Measurements from ENCODE around the gene CALML6.
"Not testable (repeated sequence)": the region's sequence is repeated elsewhere in the genome, so short reads cannot be mapped to it uniquely, and the experiment has no call there.

The CALML6 gene, protein sequence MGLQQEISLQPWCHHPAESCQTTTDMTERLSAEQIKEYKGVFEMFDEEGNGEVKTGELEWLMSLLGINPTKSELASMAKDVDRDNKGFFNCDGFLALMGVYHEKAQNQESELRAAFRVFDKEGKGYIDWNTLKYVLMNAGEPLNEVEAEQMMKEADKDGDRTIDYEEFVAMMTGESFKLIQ

DNA sequence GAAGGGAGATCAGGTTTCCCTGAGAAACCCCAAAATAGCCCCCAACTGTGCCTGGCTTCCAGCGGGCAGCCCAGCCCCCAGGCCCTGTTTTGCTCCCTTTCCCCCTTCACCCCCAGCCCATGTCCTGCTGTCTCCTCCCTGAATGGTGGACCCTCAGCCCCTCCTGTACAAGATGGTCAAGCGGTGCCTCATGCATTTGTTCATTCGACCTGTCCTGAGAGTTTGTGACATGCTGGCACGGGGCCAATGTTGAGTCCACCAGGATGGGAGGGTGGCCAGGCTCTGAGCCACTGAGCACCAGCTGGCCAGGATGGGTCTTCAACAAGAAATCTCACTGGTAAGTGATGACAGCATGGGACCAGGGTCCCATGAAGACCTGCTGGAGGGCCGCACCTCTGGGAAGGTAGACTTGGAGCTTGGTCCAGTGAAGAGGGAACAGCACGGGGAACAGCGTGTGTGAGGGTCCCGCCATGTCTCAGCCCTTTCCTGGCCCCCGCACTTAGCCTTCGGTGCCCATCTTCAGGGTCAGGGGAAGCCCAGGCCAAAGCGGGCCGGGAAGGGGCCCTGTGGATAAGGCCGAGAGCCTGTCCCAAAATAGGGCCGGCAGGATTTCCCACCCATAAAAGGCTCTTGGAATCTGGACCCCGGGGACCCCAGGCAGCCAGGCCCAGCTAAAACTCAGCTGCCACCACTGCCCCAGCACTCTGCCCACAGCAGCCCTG, at the start of gene CALML6:
Gene CALML6 (plus strand): TSS at position 290 of the 722 bp plus-strand sequence. CDS start 21 bp downstream, at position 311.
- no peak for DNase-seq

DNA sequence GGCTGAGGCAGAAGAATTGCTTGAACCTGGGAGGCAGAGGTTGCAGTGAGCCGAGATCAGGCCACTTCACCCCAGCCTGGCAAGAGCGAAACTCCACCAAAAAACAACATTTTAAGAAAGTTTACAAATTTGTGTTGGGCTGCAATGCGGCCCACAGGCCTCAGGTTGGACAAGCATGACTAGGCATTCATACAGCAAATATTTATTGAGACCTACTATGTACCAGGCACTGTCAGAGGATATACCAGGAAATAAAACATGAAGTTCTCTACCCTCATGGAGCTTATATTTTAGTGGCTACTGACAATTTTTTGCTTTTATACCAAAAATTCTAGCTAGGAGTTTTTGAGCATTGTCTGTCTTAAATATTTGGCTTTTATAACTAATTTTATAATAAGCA, 47.9 kb upstream of the CALML6 start:
- no peak for DNase-seq

DNA sequence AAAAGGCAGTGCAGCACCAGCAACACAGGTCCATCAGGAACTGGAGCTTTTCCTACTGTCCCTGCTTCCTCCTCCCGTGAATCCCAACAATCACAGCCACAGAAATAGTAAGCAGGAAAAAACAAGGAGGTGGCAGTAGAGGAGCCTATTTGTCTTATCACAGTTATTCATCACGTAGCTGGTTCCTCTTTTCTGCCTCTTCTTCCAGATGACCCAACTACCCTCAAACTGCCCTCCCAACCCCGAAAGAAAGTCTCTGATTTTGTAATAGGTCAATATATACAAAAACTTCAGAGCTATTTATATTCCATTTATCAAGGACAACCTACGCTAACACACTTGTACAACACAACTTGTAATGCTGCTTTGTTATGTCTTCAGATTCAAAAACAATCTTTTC, 45.6 kb upstream of the CALML6 start:
- DNase-seq = peak; percentile 67

DNA sequence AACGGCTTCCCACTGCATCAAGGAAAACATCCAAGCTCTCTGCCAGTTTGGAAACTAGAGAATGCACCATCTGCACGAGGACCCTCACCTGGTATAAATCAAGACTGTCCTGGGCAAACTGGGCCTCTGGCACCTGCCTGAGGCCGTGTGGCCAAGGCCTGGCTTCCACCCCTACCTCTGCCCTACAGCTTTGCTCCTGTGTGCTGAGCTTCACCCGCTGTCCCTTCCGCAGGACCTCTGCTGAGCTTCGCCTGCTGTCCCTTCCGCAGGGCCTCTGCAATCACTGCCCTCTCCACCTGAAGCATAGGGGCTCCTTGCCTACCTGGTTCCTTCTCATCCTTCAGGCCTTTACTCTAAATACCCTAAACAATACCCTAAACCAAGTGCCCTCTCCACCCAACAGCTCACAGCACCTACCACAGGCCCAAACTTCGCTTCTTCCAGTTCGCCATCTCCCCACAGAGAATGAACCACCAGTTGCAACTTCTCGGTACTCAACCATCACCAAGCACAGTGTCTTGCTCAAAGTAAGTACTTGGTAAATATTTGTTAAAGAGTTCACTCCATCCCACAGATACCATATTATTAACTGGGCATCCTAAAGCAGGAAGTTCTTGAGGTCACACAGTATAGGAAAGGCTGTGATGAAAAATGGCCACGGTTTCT, 42.6 kb upstream of the CALML6 start:
- DNase-seq = no peak

DNA sequence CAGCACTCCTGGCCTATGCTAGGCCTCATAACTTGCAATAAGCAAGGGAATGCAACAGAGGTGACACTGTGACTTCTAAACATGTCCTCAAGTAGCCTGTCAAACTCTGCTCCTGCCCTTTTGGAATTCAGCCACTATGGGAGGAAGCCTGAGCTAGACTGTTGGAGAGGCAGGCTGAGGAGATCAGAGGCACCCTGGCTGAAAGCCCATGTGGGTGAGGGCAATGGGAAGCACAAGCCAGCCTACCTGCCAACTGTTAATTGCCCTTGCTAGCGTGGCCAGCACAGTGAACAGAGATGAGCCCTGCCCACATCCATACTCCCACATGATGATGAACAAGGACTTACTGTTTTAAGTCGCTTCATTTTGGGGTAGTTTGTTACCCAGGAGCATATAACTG, 41.9 kb upstream of the CALML6 start:
- DNase-seq = no peak

DNA sequence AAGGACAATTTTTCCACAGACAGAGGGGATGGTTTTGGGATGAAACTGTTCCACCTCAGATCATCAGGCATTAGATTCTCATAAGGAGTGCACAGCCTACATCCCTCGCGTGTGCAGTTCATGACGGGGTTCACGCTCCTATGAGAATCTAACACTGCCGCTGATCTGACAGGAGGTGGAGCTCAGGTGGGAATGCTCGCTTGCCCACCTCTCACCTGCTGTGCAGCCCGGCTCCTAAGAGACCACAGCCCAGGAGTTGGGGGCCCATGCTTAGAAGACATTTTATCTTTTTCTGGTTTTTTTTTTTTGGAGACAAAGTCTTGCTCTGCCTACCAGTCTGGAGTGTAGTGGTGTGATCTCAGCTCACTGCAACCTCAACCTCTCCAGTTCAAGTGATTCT, 40.2 kb upstream of the CALML6 start:
- DNase-seq = no peak

DNA sequence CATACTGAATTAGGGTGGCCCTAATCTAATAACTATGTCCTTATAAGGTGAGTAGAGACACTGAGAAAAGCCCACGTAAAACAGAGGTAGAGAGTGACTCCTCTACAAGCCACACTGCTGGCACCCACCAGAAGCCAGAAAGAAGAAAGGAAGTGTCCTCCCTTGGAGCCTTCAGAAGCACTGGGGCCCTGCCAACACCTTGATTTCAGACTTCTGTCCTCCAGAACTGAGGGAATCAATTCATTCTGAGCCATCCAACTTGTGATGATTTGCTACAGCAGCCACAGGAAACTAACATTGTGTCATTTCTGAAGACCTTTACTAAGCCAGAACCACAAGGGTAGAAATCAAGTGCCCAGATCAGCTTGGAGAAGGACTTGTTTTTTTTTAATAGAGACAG, 39.1 kb upstream of the CALML6 start:
- DNase-seq = no peak

DNA sequence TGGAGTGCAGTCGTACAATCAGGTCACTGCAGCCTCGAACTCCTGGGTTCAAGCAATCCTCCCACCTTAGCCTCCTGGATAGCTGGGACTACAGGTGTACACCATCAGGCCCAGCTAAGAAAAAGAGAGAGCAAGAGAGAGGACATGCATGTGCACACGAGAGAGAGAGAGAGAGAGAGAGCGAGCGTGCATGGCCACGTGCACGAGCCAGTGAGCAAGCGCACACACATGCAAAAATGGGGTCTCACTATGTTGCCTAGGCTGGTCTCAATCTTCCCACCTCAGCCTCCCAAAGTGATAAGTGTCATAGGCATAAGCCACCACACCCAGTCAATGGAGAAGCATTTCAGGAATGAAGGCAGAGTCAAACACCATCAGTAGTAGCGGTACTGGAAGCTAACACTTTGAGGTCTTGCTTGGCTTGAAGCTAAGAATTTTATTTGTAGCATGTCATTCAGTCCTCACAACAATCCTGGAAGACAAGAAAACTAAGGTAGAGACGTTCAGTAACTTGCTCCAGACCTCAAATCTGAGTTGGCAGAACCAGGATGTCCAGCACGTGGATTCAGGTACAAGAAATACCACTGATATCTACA, 38.6 kb upstream of the CALML6 start:
- DNase-seq = no peak

DNA sequence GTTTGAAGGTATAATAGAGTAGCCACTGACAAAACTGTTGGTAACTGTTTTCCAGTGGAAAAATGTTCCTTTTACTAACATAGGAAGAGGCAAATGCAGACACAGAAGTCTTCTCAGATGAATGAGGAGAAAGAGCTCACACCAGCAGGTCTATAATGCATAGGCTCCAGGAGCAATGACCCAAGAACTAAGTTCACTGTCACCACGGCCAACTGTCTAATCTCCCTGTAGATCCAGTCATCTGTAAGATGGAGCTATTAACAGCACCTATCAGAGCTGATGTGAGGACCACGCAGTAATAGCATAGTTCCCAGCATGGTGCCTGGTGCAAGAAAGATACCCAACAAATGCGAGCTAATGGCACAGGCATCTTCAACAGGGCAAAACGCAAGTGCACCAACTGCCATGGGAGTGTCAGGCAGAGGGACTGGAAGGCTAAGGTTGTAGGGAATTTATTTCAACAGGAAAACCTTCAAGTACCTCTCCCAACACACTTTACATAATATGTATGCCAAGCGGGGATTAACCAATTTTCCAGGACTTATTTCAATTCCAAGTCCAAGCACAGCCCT, 37.1 kb upstream of the CALML6 start:
- DNase-seq = no peak

DNA sequence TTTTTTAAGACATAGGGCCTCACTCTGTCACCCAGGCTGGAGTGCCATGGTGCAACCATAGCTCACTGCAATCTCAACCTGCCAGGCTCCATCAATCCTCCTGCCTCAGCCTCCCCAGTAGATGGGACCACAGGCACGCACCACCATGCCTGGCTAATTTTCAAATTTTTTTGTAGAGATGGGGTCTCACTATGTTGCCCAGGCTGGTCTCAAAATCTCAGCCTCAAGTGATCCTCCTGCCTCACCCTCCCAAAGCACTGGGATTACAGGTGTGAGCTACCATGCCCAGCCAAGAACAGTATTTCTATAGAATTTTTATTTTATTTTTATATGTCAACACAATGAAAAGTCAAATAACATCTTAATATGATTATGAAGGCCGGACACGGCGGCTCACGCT, 35.1 kb upstream of the CALML6 start:
- DNase-seq = no peak

DNA sequence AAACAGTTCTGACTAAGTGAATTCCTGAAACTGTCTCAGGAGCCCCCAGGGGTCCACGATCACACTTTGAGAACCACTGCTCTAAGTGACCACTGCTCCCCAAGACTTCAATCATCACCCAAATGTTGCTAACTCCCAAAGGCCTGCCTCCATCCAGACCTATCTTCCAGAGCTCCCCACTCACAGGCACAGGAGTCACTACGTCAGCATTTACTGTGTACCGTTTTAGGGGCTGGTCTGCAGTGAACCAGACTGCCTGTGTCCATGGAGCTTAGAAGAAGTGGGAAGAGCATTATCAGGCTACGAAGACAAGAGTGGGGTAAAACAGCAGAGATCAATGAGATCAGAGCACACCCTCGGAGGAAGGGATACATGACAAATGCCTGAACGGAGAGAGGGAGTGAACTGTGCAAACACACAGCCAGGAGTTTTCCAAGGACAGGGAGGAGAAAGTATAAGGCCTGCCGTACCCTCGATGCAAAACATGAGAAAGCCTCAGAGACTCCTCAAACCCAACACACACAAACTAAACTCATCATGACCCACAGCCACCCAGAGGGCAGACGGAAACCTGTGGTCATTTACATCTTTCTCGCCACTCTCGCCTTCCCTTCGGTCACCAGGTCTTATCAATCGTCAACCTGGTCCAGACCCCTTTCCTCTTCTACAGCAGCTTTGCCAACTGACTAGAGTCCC, 34.3 kb upstream of the CALML6 start:
- no peak for DNase-seq

DNA sequence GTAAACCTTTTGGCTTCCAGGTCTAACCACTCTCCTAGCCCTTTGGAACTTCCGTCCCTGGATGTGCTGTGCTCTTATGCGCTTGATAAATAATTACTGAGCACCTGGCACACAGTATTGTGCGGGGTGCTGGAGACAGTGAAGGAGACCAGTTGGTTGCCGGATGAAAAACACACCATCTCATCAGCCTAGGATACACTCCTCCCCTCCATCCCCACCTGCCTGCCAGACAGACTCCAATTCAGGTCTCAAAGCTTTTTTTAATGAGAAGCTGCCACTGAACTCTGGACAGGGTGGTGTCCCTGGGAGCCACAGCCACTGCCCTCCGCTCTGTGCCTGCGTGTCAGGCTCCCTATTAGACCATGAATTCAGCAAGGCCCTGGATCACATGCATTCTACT, 33.3 kb upstream of the CALML6 start:
- no peak for DNase-seq

DNA sequence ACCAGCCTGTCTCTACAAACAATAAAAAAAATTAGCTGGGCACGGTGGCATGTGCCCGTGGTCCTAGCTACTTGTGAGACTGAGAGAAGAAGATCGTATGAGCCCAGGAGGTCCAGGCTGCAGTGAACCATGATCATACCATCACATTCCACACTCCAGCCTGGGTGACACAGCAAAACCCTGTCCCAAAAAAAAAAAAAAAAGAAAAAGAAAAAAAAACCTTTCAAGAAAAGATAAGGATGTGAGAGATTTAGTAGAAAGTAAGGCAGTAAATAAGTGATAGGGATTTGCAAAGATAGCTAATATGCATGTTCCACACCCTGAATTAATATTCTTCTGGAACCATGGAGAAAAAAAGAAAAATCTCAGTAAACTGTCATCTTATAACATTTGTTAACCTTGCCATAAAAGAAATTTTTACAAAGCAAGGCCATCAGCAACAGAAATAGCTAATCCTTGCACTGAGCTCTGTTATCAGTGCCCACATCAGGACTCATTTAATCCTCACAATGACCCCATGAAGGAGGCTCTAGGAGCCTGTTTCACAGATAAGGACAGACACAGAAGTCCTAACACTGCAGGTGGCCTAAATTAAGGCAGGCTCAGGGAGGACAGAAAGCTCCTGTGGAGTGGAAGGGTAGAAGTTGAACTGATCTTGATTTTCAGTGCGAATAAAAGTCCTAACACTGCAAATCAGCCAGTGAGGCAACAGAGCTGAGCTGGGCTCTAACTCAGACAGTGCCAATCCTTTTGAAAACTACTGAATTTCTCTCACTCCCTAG, 31.8 kb upstream of the CALML6 start:
- peak; percentile 68 for DNase-seq

DNA sequence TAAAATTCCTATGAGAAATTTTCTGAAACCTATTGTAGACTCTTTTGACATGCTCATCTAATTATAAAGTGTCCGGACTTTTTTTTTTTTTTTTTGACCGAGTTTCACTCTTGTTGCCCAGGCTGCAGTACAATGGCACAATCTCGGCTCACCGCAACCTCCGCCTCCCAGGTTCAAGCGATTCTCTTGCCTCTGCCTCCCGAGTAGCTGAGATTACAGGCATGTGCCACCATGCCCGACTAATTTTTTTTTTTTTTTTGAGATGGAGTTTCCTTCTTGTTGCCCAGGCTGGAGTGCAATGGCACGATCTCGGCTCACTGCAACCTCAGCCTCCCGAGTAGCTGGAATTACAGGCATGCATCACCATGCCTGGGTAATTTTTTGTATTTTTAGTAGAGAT, 31.2 kb upstream of the CALML6 start:
- DNase-seq = not testable (repeated sequence)

DNA sequence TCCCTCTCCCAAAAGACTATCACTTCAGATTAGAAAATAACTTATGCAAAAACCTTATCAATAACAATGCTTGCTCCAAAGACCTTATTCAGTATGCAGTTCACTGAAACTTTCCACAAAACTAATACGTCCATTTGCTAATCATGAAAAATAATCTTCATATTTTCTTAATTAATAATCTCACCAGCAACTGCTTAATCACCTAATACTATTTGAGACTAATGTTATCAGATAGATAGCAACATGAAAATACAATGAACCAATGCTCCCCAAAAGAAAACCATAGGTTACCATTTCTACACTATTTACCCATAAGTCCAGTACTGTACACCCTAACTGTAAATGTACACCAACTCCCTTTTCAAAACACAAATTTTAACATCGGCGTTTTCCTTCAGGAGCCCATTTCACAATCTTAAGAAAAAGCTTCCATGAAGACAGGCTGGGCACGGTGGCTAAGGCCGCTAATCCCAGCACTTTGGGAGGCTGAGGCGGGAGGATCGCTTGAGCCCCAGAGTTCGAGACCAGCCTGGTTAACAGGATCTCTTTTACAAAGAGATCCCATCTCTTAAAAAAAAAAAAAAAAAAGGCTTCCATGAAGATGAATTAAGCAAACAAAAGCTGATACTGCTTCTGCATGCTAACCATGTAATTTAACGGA, 25.8 kb upstream of the CALML6 start:
- peak; percentile 55 for DNase-seq

DNA sequence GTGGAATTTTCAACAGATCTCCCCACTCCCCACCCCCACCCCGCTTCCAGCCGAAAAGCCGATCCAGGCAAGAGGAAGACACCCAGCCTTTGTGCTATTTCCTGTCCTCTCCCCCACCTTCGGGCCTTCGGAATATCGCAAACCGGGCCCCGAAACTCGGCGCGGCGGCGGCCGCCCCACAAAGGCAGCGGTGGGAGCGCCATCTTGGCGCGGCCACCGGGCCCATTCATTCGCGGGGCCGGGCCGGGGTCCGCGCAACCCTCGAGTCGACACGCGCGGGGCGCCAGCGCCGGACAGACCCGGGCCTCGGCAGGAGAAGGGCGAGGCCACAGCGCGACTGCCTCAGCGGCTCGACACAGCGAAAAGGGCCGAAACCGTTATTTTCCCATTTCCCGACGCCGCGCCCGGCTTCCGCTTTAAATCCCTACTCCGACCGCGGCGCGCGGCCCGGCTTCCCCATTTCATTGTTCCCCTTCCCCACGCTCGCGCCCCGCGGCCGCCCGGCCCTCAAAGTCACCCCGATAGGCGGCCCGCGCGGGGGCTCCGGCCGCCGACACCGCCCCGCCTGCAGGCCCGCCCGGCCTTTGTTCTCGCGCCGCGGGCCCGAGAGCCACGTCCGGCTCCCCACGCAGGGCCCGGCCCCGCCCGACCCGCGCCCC, 25.1 kb upstream of the CALML6 start:
- DNase-seq = peak; percentile 70

DNA sequence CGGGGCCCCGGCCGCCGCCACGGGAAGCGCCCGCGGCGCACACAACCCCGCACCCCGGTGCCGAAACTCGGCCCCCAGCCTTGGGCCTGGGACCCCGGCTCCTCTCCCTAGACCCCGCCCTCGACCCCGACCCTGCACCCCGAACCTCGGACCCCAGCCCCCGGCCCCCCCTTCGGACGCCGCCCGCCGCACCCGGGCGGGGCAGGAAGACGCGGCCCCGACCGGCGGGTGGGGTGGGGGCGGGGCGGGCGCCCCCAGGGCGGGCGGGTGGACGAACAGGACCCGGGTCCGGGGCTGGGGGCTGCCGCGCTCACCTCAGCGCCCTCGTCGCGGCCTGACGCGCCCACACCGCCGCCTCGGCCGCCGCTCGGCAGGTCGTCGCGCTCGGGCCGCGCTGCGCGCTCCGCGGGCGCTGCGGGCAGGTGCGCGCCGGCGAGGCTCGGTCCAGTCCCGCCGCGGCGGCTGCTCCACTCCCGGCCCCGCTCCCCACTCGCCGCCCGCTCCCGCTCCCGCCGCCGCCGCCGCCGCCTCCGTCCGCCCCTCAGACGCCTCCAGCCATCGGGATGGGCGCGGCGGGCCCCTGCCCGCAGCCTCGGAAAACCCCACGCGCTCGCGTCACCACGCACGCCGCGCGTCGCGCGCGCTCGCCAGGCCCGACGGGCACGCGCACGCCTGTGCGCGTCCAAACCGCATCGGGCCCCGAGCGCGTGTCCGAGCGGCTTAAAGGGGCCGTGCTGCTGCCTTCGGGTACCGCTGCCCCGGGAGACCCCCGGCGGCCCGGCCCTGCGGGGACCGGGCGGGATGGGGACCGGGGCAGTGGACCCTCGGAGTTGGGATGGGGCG, 24.3 kb upstream of the CALML6 start, which contains the start of gene GNB1:
Gene GNB1 (minus strand): TSS at position 582 of the 843 bp plus-strand sequence. CDS start 65,634 bp downstream, outside the sequence.
- DNase-seq = peak; percentile 93

DNA sequence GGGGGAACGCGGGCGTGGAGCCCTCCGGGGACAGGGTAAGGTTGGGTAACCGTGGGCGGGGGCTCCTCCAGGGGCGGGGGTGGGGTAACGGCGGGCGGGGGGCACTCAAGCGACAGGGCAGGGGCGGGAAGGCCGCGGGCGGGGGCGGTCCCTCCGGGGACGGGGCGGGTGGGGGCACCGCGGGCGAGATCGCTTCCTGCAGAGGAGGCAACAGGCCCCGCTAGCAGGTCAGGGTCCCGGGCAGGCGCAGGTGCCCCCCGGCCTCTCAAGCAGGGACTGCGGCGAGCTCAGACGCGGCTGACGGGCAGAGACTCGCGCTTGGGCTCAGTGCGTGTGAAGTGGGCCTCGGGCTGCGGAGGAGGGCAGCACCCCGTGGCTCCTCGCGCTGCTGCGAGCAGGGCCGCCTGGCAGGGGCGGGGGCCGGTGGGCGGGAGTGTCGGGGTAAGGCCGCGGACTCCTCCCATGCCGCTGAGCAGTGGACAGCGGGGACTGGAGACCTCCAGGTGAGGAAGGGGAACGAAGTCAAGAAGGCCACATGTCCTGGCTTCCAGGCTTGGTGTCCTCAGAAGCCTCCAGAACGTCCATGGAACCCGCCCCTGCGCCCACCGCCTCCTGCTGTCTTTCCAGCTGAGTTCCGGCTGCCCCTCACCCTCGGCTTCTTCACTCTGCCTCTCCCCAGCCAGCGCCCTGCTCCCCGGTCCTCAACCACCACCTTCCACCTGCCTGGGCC, 23.5 kb upstream of the CALML6 start:
- peak; percentile 70 for DNase-seq
